C4-2B (cell line): ENCODE data around the gene ARSB.
A peak's percentile ranks its signal among the peaks of the same experiment; 100 is the strongest.

Source experiments
- H3K27ac ChIP-seq: fragments of 450-650 bp; 2 replicates; pipeline ENCODE4 v1.5.1; 2017
- ZFX ChIP-seq: fragments of 450-650 bp; IDR thresholded peaks from 2 replicates; pipeline ENCODE4 v1.6.1; 2017
- TF ChIP-seq, protein P1 (sequence below): fragments of 450-650 bp; conservative IDR thresholded peaks from 2 replicates; pipeline ENCODE4 v1.5.1; 2017; ENCODE audit warnings: mild to moderate bottlenecking

Gene ARSB

GRCh38 chr5:78979909-78980308 is 5.2 kb downstream of the ARSB start:
- H3K27ac ChIP-seq: no peak overlapping the region
- no peak for TF ChIP-seq ZFX
- TF ChIP-seq, protein P1, sequence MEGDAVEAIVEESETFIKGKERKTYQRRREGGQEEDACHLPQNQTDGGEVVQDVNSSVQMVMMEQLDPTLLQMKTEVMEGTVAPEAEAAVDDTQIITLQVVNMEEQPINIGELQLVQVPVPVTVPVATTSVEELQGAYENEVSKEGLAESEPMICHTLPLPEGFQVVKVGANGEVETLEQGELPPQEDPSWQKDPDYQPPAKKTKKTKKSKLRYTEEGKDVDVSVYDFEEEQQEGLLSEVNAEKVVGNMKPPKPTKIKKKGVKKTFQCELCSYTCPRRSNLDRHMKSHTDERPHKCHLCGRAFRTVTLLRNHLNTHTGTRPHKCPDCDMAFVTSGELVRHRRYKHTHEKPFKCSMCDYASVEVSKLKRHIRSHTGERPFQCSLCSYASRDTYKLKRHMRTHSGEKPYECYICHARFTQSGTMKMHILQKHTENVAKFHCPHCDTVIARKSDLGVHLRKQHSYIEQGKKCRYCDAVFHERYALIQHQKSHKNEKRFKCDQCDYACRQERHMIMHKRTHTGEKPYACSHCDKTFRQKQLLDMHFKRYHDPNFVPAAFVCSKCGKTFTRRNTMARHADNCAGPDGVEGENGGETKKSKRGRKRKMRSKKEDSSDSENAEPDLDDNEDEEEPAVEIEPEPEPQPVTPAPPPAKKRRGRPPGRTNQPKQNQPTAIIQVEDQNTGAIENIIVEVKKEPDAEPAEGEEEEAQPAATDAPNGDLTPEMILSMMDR: no peak

- TF ChIP-seq, protein P1: no peak
- TF ChIP-seq ZFX: no peak
- H3K27ac ChIP-seq: no peak overlapping the region
Measured at GRCh38 chr5:78979117-78979742, 5.9 kb downstream of the ARSB start.

GRCh38 chr5:78975035-78975434 is 10.1 kb downstream of the ARSB start:
- peak overlapping the region; percentile 56 for H3K27ac ChIP-seq
- no peak for TF ChIP-seq ZFX
- TF ChIP-seq, protein P1: no peak

DNA sequence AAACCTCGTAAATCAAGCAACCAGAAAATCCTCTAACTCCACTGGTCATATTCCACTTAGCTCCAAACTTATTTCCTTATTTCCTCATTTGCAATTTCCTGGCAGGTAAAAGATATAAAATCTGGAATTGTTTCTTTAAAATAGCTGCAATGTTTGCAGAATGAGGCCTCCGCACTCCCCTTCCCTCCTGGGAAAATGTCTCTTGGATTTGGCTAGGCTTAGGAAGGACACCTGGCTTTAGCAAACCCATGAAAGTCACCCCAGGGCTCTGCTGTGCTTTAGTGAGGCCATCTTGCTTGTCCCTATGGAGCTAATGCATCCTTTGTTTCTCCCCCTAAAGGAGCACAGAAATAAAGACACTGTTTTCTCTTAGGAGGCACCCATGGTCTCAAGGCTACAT is 10.5 kb downstream of the ARSB start:
- peak overlapping the region; percentile 56 for H3K27ac ChIP-seq
- TF ChIP-seq, protein P1: no peak
- TF ChIP-seq ZFX: no peak

DNA sequence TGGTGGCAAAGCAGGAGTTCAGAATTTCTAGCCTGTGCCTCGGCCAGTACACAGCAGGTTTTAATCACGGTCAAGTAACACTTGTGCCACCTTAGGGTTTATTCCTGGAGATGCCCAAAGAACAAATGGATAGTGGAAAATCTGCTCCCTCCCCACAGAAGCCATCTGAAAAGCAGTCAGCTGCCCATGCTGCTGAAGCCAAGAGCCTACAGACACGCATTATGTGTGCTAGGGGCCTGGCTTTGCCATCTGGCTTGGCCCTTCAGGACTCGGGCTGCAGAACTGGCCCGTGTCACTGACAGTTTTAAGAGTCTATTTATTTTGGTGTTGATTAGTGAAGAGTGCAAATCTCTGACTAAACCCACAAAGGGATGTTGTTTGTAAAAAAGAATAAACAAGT is 11.1 kb downstream of the ARSB start:
- peak overlapping the region; percentile 30 for H3K27ac ChIP-seq
- TF ChIP-seq, protein P1: no peak
- no peak for TF ChIP-seq ZFX

- H3K27ac ChIP-seq: no peak overlapping the region
- TF ChIP-seq, protein P1: no peak
- no peak for TF ChIP-seq ZFX
Measured at GRCh38 chr5:78972654-78973428, 12.3 kb downstream of the ARSB start.

GRCh38 chr5:78971998-78972397 is 13.1 kb downstream of the ARSB start:
- H3K27ac ChIP-seq: no peak overlapping the region
- TF ChIP-seq, protein P1: no peak
- TF ChIP-seq ZFX: no peak
